Cardiac muscle cell (in vitro differentiated cells and primary cell): Measurements from ENCODE around the gene ELF5. TPM values are rescaled to one million over a fixed set of nuclear protein-coding genes. Genes with fewer than 3 reads are reported as not detected.

Experiments used
- DNase-seq, 2 donors: peaks; one replicate each; pipeline versions ENCODE4 v3.0.0 to v3.0.0-alpha.2; 2010 to 2017; ENCODE audit warnings: low read depth in 1 of 2, low spot score in 1 of 2
- H3K27ac ChIP-seq: fragments of 200-600 bp; sonication (generic); 2 replicates; pipeline ENCODE4 v1.5.1; 2016
- H3K27me3 ChIP-seq: fragments of 200-600 bp; sonication (generic); 2 replicates; pipeline ENCODE4 v1.6.0; 2016; ENCODE audit warnings: control low read depth
- H3K36me3 ChIP-seq: fragments of 200-600 bp; sonication (generic); 2 replicates; pipeline ENCODE4 v1.5.1; 2016; ENCODE audit warnings: control low read depth
- H3K4me1 ChIP-seq: fragments of 200-600 bp; sonication (generic); 2 replicates; pipeline ENCODE4 v1.8.1; 2017; ENCODE audit warnings: low read depth, mild to moderate bottlenecking, mixed run types
- H3K4me3 ChIP-seq: fragments of 200-600 bp; sonication (generic); 2 replicates; pipeline ENCODE4 v1.5.1; 2016; ENCODE audit warnings: mild to moderate bottlenecking
- H3K9me3 ChIP-seq: fragments of 200-600 bp; sonication (generic); 2 replicates; pipeline ENCODE4 v1.5.1; 2017; ENCODE audit warnings: low read depth, mild to moderate bottlenecking, control low read depth
- polyA plus RNA-seq: library from polyadenylated mRNA; unstranded; fragments of >200 nt; fragmentation: Nextera tagmentation; extraction: Ambion mirVana; gene quantifications from 2 replicates; pipeline ENCODE4 v1.2.1, GENCODE V29; 2016
- total RNA-seq: library from RNA; depleted of rRNA; stranded (reverse); fragments of >200 nt; gene quantifications from 2 replicates; pipeline ENCODE4 v1.2.3, GENCODE V29; 2016
- TF ChIP-seq, protein P1 (sequence below): IDR thresholded peaks from 2 replicates; pipeline ENCODE4 v1.5.1; 2012; ENCODE audit warnings: low read depth, mild to moderate bottlenecking, low read length

The ELF5 gene
- total and polyA plus RNA-seq, 2 experiments from 2014 or later = not detected

GRCh38 chr11:34514597-34514996 lies 1.0 kb upstream of the ELF5 start:
- H3K4me3 ChIP-seq = no peak overlapping the region
- no peaks in the 10 kb centered on the region for H3K36me3 ChIP-seq
- no peaks in the 10 kb centered on the region for H3K4me1 ChIP-seq
- TF ChIP-seq, protein P1, sequence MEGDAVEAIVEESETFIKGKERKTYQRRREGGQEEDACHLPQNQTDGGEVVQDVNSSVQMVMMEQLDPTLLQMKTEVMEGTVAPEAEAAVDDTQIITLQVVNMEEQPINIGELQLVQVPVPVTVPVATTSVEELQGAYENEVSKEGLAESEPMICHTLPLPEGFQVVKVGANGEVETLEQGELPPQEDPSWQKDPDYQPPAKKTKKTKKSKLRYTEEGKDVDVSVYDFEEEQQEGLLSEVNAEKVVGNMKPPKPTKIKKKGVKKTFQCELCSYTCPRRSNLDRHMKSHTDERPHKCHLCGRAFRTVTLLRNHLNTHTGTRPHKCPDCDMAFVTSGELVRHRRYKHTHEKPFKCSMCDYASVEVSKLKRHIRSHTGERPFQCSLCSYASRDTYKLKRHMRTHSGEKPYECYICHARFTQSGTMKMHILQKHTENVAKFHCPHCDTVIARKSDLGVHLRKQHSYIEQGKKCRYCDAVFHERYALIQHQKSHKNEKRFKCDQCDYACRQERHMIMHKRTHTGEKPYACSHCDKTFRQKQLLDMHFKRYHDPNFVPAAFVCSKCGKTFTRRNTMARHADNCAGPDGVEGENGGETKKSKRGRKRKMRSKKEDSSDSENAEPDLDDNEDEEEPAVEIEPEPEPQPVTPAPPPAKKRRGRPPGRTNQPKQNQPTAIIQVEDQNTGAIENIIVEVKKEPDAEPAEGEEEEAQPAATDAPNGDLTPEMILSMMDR = no peak
- no peak overlapping the region for H3K27ac ChIP-seq
- DNase-seq = no peak
- no peaks in the 10 kb centered on the region for H3K27me3 ChIP-seq
- no peaks in the 10 kb centered on the region for H3K9me3 ChIP-seq

DNA sequence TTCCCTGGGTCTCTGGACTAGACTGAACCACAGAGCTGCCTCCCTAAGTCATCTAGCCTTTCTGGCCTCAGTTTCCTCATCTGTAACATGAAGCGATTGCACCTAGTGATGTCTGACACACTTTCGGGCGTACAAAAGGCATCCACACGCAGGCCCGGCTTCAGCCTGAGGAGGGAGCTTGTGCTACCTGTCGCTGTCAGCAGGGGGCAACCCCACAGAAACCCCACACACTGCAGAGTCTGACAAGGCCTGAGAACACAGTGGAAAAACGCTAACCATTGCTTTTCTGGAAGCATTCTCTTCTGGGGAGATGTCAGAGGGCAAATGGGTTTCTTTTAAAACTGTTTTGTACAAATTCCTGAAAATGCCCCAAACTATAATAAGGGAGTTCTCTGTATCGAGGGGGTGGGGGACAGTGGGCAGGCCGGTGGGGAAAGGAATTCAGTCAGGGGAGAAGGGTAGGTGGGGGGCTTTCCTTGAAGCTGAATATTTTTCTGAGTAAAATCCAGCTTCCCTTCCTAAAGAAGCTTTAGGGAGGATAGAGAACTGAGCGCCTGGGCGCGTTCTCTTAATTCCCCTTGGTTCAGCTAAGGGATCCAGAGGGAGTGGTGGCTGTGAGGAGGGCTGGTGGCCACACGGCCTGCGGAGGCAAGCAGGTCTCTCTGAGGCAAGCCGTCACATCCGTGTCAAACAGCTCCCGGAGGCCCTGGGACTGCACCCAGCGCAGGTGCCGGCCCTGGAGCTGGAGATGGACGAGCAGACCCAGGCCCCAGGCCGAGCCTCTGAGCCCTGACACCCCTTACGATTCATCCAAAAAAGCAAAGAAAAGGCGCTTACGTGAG lies 533 bp downstream of the ELF5 start:
- no peaks in the 10 kb centered on the region for H3K4me1 ChIP-seq
- no peaks in the 10 kb centered on the region for H3K27me3 ChIP-seq
- no peak overlapping the region for H3K27ac ChIP-seq
- no peak overlapping the region for H3K4me3 ChIP-seq
- TF ChIP-seq, protein P1 = peak; percentile 87
- no peaks in the 10 kb centered on the region for H3K36me3 ChIP-seq
- DNase-seq = peak; percentile 56 to 70
- no peaks in the 10 kb centered on the region for H3K9me3 ChIP-seq

DNA sequence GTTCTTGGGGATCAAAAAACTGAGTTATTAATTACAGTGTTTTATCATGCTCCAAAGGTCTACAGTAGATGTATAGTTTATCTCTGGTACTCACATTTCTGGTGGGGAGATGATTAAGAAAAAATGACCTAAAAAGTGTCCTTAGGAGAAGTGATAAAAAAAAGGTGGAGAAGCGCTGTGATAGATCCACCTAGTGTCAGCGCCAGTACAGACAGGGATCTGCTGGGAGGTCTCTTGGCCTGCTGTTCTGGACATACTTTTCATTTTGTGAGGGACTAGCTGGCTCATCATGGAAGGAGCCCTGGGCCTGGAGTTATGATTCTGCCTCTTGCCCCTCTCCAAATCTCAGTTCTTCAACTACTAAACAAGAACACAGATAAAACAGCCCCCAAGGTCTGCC lies 2.9 kb downstream of the ELF5 start:
- H3K4me3 ChIP-seq = no peak overlapping the region
- no peaks in the 10 kb centered on the region for H3K36me3 ChIP-seq
- TF ChIP-seq, protein P1 = no peak
- H3K27ac ChIP-seq = no peak overlapping the region
- no peaks in the 10 kb centered on the region for H3K27me3 ChIP-seq
- no peak for DNase-seq
- no peaks in the 10 kb centered on the region for H3K4me1 ChIP-seq
- H3K9me3 ChIP-seq = no peaks in the 10 kb centered on the region

- no peak for DNase-seq
- Histone ChIP-seq H3K27me3 (no peaks in the 10 kb centered on the region), H3K9me3 (no peaks in the 10 kb centered on the region), H3K27ac (no peak overlapping the region), H3K4me3 (no peak overlapping the region), H3K36me3 (no peaks in the 10 kb centered on the region), H3K4me1 (no peaks in the 10 kb centered on the region)
- TF ChIP-seq, protein P1 = no peak
These were observed 3.4 kb downstream of the ELF5 start for GRCh38 chr11:34510218-34510617.

GRCh38 chr11:34509336-34509876 lies 4.2 kb downstream of the ELF5 start:
- no peaks in the 10 kb centered on the region for H3K36me3 ChIP-seq
- TF ChIP-seq, protein P1 = no peak
- H3K27me3 ChIP-seq = no peaks in the 10 kb centered on the region
- no peak for DNase-seq
- H3K27ac ChIP-seq = no peak overlapping the region
- no peak overlapping the region for H3K4me3 ChIP-seq
- no peaks in the 10 kb centered on the region for H3K4me1 ChIP-seq
- no peaks in the 10 kb centered on the region for H3K9me3 ChIP-seq
